Stimulated activated CD4-positive, alpha-beta T cell treated with anti-CD3 and anti-CD28 coated beads, Interleukin-4, amount 100 ng/mL, for 48 hours (primary cell): ENCODE data around the gene ARL17B.
"Not testable (repeated sequence)": the region's sequence is repeated elsewhere in the genome, so short reads cannot be mapped to it uniquely, and the experiment has no call there.

ENCODE experiments used
- DNase-seq, 2 donors: peaks; one replicate each; pipeline ENCODE4 v3.0.0-alpha.2; 2020; ENCODE audit warnings: low read depth in 2 of 2

Gene ARL17B

DNA sequence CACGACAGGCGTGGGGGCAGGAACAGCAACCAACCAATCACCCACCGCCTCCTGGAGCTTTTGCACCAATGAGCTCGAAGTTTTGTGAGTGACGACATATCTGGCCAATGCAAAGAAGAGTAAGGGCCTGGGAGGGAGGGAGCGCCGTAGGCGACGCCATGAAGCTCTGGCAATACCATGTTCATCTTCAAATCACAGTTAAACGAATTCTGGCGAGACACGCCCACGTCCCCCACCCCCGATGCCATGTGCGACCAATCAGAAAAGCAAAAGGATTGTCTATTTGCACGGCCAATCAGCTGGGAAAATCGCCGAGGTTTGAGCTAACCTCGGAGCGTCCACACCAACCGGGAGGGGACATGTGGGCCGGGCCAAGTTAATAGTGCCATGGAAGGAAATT lies at the start of gene ARL17B:
TSS of gene ARL17B (minus strand) at position 12 of the 400 bp plus-strand sequence. CDS start 3,369 bp downstream, outside the sequence.
- DNase-seq, result peak; percentile 74 to 77

GRCh38 chr17:46409864-46410263 lies 48.3 kb upstream of the ARL17B start:
- DNase-seq, result not testable (repeated sequence)

- not testable (repeated sequence) for DNase-seq
These were observed 45.6 kb upstream of the ARL17B start for GRCh38 chr17:46407155-46407554.

DNA sequence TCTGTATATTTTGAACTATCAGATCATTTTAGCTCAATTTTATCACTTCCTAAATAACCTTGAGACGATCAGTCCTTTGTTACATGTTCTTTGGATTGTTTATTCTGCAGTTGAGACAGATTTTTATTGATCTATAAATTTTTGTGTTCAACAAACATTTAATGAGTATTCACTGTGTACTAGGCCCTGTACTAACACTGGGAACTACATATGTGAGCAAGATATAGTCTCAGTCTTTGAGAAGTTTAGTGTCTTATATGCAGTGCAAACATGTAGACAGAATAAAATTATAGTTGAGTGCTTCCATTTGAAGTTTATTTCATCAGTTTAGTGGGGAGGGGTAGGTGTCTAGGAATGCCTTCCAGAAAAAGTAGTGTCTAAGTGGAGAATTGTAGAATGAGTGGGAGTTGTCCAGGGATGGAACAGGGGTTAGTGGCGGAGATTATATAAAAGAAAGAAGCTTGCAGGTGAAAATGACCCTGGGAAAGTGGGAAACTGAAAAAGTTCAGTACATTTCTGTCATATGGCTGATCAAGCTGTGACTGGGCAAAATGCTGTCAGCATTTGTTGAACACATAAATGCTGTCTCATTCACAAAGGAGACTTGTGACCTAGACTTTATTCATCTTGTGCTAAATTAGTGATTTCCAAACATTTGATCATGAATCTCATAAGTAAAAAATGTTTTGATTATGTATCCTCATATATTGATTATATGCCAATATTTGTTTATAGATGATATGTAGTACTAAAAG lies 39.6 kb upstream of the ARL17B start:
- not testable (repeated sequence) for DNase-seq

- not testable (repeated sequence) for DNase-seq
These were observed 39.0 kb upstream of the ARL17B start for GRCh38 chr17:46400543-46400942.

- DNase-seq, result not testable (repeated sequence)
These were observed 38.4 kb upstream of the ARL17B start for GRCh38 chr17:46399993-46400392.

DNA sequence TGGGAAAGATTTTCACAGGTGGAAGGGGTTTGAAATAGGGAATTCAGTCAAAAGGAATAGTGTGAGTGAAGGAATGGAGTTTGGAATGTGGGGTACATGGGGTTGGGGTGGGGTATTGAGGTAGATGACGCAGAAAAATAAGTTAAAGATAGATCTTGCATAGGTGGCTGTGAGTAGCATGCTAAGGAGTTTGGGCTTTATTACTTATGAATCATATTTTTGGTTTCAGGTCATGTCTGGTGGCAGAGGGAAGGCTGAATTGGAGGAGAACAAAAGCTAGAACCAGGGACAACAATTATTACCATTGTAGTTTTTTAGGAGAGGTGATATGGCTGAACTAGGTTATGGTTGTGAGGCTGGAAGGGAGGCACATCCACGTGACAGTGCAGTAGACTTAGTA lies 34.7 kb upstream of the ARL17B start:
- DNase-seq, result not testable (repeated sequence)

GRCh38 chr17:46393702-46394101 lies 32.1 kb upstream of the ARL17B start:
- not testable (repeated sequence) for DNase-seq

DNA sequence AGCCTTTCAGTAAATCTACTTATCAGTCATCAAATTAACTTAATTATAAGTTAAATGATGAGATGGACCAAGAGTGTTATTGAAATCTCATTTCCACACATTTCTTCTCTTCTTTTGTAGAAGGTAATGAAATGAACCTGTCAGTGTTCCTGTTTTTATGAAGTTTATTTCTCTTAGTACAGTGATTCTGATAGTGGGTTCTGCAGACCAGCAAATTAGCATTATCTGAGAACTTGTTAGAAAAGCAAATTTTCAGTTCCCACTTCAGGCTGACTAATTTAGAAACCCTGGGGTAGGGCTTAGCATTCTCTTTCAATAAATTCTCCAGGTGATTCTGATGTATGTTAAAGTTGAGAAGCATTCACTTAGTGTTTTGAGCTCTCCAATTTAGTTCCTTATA lies 23.9 kb upstream of the ARL17B start:
- DNase-seq, result not testable (repeated sequence)

- not testable (repeated sequence) for DNase-seq
These were observed 21.6 kb upstream of the ARL17B start for GRCh38 chr17:46383118-46383517.

GRCh38 chr17:46373418-46373817 lies 11.9 kb upstream of the ARL17B start:
- not testable (repeated sequence) for DNase-seq

DNA sequence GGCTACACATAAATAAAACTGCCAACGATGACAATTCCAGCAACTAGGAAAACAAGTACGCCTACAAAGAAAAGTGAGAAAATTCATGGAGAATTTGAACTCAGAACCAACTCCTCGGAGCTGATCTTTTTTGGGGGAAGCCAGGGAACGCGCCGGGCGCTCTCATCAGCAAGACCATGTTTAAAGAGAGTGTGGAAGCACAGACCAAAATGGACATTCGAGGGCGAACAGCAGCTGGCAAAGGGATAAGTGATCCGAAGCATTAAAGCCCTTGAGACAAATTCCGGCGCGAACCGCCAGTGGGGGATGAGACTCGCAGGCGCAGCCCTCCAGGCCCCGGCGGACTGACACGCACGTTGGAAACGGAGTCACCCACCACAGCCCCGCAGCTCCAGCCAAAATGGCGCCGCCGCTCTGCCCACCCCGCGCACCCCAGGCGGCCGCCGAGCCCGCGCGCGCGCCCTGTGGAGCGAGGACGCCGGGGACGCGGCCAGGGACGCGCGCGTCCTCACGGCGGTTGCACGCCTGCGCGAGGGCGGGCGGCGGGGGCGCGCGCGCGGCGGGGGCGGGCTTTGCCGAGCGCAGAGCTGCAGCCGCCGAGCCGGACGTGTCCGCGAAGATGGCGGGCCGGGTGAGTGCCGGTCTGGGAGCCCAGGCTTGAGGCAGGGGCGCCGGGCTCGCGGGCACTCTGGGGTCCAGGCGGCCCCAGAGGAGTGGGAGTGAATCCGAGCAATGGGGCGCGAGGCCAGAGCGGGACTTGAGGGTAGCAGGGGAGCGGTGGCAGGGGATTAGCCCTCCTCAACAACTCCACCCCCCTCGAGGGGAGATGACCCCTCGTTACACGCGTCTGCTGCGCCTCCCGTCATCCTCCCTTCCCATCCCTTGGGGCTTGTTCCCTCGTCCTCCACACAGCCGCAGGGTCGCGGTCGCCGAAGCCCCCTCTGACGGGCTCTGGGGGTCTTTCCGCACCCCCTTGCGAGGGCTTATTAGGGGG lies 11.0 kb upstream of the ARL17B start:
- DNase-seq, result not testable (repeated sequence)

GRCh38 chr17:46367520-46367919 lies 6.0 kb upstream of the ARL17B start:
- DNase-seq, result not testable (repeated sequence)

DNA sequence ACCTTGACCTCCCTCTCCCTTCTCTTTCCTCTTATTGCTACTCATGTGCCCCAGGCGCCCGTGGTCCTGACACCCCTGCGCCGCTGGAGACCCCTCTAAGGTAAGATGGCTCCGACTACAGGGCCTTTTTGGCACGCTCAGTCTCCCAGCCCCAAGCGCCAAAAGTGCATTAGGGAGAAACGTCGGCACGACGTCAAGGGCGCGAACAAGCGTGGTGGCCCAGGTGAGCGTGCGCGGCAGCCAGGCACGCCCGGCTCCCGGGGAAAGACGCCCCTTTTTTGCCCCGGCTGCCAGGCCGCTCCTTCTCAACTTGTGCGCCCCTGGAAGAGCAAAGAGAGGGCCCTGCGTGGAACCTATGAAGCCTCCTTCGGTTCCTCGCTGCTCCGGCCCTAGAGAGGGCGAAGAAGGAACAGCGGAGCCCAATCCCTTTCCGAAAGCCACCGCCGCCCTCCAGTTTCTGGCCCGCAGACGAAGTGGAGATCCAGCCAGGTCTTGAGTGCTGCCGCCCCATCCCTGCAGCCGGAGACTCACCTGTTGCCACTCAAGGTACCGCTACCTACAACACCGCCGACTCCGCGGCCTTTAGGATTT lies 326 bp downstream of the ARL17B start:
- not testable (repeated sequence) for DNase-seq

- not testable (repeated sequence) for DNase-seq
These were observed 7.7 kb downstream of the ARL17B start for GRCh38 chr17:46353856-46354255.

- not testable (repeated sequence) for DNase-seq
These were observed 12.5 kb downstream of the ARL17B start for GRCh38 chr17:46349060-46349459.

GRCh38 chr17:46348345-46348744 lies 13.2 kb downstream of the ARL17B start:
- not testable (repeated sequence) for DNase-seq

DNA sequence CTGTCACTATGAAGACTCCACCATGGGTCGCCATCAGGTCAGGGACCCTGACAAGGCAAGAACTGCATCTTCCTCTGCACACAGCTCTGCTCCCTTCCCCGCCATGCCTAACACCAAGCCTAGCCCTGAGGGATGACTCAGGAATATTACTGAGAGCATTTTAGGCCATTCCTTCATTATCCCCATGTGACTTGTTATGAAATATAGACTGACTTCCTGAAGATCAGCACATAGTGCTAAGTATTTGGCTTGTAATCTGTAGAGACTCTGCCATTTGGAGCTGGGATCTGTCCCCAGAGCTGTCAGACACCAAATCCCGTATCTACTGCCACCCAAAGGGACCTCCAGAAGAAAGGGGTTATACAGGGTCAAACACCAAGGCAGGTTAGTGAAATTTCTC lies 19.4 kb downstream of the ARL17B start:
- DNase-seq, result not testable (repeated sequence)

GRCh38 chr17:46341220-46341619 lies 20.3 kb downstream of the ARL17B start:
- not testable (repeated sequence) for DNase-seq

GRCh38 chr17:46294831-46295230 lies 66.7 kb downstream of the ARL17B start, which contains the start of gene LRRC37A:
TSS of gene LRRC37A (plus strand) at chr17:46295131. CDS start at chr17:46295134, 3 bp downstream.
- DNase-seq, result not testable (repeated sequence)

- DNase-seq, result not testable (repeated sequence)
These were observed 69.9 kb downstream of the ARL17B start for GRCh38 chr17:46291618-46292017.
